ENCODE results near the gene KRT7.

Gene KRT7

GRCh38 chr12:52211716-52212585 is 21.1 kb upstream of the KRT7 start:
- DNase-seq (ENCODE audit: low spot score): no peak

- no peak for DNase-seq (ENCODE audit: low spot score)
Measured at GRCh38 chr12:52212701-52213563, 20.1 kb upstream of the KRT7 start.

- peak; percentile 60 for DNase-seq (ENCODE audit: low spot score)
Measured at GRCh38 chr12:52213564-52214420, 19.3 kb upstream of the KRT7 start.

GRCh38 chr12:52214421-52214802 is 18.6 kb upstream of the KRT7 start:
- no peak for DNase-seq (ENCODE audit: low spot score)

- no peak for DNase-seq (ENCODE audit: low spot score)
Measured at GRCh38 chr12:52215587-52216031, 17.4 kb upstream of the KRT7 start.

- no peak for DNase-seq (ENCODE audit: low spot score)
Measured at GRCh38 chr12:52216100-52216499, 16.9 kb upstream of the KRT7 start.

GRCh38 chr12:52216807-52217206 is 16.2 kb upstream of the KRT7 start:
- no peak for DNase-seq (ENCODE audit: low spot score)

GRCh38 chr12:52217223-52217622 is 15.8 kb upstream of the KRT7 start:
- DNase-seq (ENCODE audit: low spot score): no peak

- DNase-seq (ENCODE audit: low spot score): no peak
Measured at GRCh38 chr12:52218001-52218400, 15.0 kb upstream of the KRT7 start.

GRCh38 chr12:52220477-52220876 is 12.6 kb upstream of the KRT7 start:
- DNase-seq (ENCODE audit: low spot score): no peak

- DNase-seq (ENCODE audit: low spot score): no peak
Measured at GRCh38 chr12:52221070-52221781, 11.8 kb upstream of the KRT7 start.

GRCh38 chr12:52221912-52222457 is 11.1 kb upstream of the KRT7 start:
- peak; percentile 79 for DNase-seq (ENCODE audit: low spot score)

GRCh38 chr12:52222692-52223091 is 10.4 kb upstream of the KRT7 start:
- DNase-seq (ENCODE audit: low spot score): no peak

GRCh38 chr12:52223406-52224039 is 9.5 kb upstream of the KRT7 start:
- DNase-seq (ENCODE audit: low spot score): no peak

- DNase-seq (ENCODE audit: low spot score): no peak
Measured at GRCh38 chr12:52224151-52224550, 8.9 kb upstream of the KRT7 start.

- no peak for DNase-seq (ENCODE audit: low spot score)
Measured at GRCh38 chr12:52225752-52226151, 7.3 kb upstream of the KRT7 start.

GRCh38 chr12:52226446-52226845 is 6.6 kb upstream of the KRT7 start:
- no peak for DNase-seq (ENCODE audit: low spot score)

GRCh38 chr12:52227606-52228166 is 5.4 kb upstream of the KRT7 start:
- no peak for DNase-seq (ENCODE audit: low spot score)

GRCh38 chr12:52228366-52228765 is 4.7 kb upstream of the KRT7 start:
- DNase-seq (ENCODE audit: low spot score): no peak

- DNase-seq (ENCODE audit: low spot score): no peak
Measured at GRCh38 chr12:52228931-52229330, 4.1 kb upstream of the KRT7 start.

All from activated CD4-positive, alpha-beta T cell treated with anti-CD3 and anti-CD28 coated beads, Interleukin-2, Interleukin-4, amounts not matched to agents 100 ng/mL and 50 ng/mL, durations not matched to agents 16 hours and 8 hours (primary cell).